ENCODE measurements around the gene CAPZB.

CAPZB gene

GRCh38 chr1:19345391-19345790 is 139.9 kb downstream of the CAPZB start:
- DNase-seq (ENCODE audit: low read depth), result no peak
- TF ChIP-seq CTCF (conservative IDR thresholded peaks at IDR 0.05; ENCODE audit: low read depth, low read length), result no peak
- H3K4me3 ChIP-seq (ENCODE audit: low read depth, low read length), result no peak overlapping the region

GRCh38 chr1:19344831-19345230 is 140.5 kb downstream of the CAPZB start:
- no peak for TF ChIP-seq CTCF (conservative IDR thresholded peaks at IDR 0.05; ENCODE audit: low read depth, low read length)
- DNase-seq (ENCODE audit: low read depth), result no peak
- H3K4me3 ChIP-seq (ENCODE audit: low read depth, low read length), result no peak overlapping the region

- peak; percentile 43 for DNase-seq (ENCODE audit: low read depth)
- no peak overlapping the region for H3K4me3 ChIP-seq (ENCODE audit: low read depth, low read length)
Observed at GRCh38 chr1:19344372-19344810, 140.9 kb downstream of the CAPZB start.

DNA sequence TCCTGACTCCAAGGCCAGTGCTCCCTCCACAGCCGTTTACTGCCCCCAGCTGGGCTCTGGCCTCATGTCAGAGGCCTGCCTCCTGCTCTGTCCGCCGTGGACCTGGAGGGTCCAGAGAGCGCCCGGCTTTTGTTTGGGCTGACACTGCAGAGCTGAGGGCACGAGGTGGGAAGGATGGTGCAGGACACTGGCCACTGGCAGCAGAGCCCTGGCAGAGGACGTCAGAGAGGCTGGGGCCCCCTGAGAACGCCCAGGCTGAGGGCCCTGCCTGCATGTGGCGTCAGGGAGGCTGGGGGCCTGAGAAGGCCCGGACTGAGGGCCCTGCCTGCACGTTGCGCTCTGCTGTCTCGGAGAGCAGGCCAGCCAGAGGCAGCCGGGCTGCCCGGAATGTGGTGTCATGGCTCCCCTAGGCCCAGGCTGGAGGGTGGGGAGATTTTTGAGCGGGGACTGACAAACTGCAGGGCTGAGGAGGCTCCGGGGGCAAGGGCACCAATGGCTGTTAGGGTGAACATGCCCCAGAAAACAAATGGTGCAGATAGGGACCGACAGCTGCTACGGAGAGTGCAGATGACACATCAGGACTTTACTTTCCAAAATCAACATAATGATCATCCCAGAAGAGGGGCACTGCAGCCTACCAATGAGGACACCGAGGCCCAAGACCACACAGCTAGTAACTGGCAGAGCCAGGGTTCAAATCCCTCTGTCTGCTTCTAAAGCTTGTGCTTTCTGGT is 141.6 kb downstream of the CAPZB start:
- no peak for DNase-seq (ENCODE audit: low read depth)
- TF ChIP-seq CTCF (conservative IDR thresholded peaks at IDR 0.05; ENCODE audit: low read depth, low read length), result no peak
- no peak overlapping the region for H3K4me3 ChIP-seq (ENCODE audit: low read depth, low read length)

More at GRCh38 chr1:19344372-19344810, 140.9 kb downstream of the CAPZB start:
- TF ChIP-seq CTCF (conservative IDR thresholded peaks at IDR 0.05; ENCODE audit: low read depth, low read length), result peak; percentile 85

- no peak overlapping the region for H3K4me3 ChIP-seq (ENCODE audit: low read depth, low read length)
- no peak for DNase-seq (ENCODE audit: low read depth)
Observed at GRCh38 chr1:19342894-19343616, 142.3 kb downstream of the CAPZB start.

DNA sequence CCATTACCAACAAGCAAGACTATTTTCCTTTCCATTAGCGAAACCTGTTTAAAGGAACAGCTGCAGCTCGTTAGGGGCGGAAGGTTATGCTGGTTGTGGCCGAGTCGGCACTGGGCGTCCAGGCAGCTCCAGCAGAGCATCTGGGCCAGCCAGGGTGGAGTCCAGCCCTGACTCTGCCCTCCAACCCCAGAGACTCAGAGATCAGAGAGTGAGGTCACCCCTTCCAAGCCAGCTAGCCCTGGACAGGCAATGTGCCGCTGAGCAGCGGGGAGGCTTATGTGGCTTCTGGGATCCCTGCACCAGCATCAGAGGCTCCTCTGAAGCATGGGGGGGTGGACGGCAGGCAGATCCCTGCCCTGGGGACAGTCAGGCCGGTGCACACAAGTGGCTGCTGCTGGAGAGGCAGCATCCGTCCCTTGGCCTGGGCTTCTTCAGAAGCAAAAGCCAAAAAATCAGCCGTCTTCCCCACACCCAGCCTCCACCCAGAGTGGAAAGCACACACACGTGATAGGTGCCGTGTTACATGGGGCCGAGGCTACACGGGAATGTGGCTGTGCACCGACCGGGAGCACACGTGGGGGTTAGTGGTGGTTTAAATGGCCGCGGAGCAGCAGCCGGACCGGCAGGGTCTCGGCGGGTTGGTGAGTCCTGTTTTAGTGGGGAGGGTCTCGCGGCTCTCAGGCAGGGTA is 143.1 kb downstream of the CAPZB start:
- no peak for DNase-seq (ENCODE audit: low read depth)
- no peak for TF ChIP-seq CTCF (conservative IDR thresholded peaks at IDR 0.05; ENCODE audit: low read depth, low read length)
- no peak overlapping the region for H3K4me3 ChIP-seq (ENCODE audit: low read depth, low read length)

More at GRCh38 chr1:19342894-19343616, 142.3 kb downstream of the CAPZB start:
- TF ChIP-seq CTCF (conservative IDR thresholded peaks at IDR 0.05; ENCODE audit: low read depth, low read length), result no peak

Data from choroid plexus epithelial cell (primary cell).